ENCODE results near the gene CGB5.
"Not testable (repeated sequence)": the region's sequence is repeated elsewhere in the genome, so short reads cannot be mapped to it uniquely, and the experiment has no call there.

- TF ChIP-seq CTCF (IDR thresholded peaks at IDR 0.05 in 2 of 3, conservative IDR thresholded peaks at IDR 0.05 in 1 of 3; ENCODE audit: insufficient read depth in 2 of 3, low read depth in 1 of 3, low read length in 3 of 3); TAF1 (IDR thresholded peaks at IDR 0.05; ENCODE audit: control insufficient read depth, extremely low read depth, insufficient read depth, low read length, severe bottlenecking); ZFP1 (CRISPR knock-in tag; IDR thresholded peaks at IDR 0.05); THRAP3 (IDR thresholded peaks at IDR 0.05; ENCODE audit: borderline replicate concordance); RCOR1 (IDR thresholded peaks at IDR 0.05; ENCODE audit: borderline replicate concordance in 1 of 2, low read depth in 2 of 2, low read length in 2 of 2); RBM39 (optimal IDR thresholded peaks at IDR 0.05; ENCODE audit: low read depth, low read length); HDAC8 (tag; IDR thresholded peaks at IDR 0.05); HBP1 (CRISPR knock-in tag; IDR thresholded peaks at IDR 0.05); ZNF76 (CRISPR knock-in tag; IDR thresholded peaks at IDR 0.05; ENCODE audit: borderline replicate concordance); BRCA1 (IDR thresholded peaks at IDR 0.05); BRCA1 (CRISPR knock-in tag; IDR thresholded peaks at IDR 0.05); POLR2A (conservative IDR thresholded peaks at IDR 0.05); NBN (IDR thresholded peaks at IDR 0.05; ENCODE audit: low read depth); BHLHE40 (IDR thresholded peaks at IDR 0.05; ENCODE audit: low read length); SMC3 (conservative IDR thresholded peaks at IDR 0.05; ENCODE audit: insufficient read depth, low read depth, low read length): not testable (repeated sequence)
Observed at GRCh38 chr19:49024233-49024632, 19.4 kb upstream of the CGB5 start, which contains the start of gene CGB3.

Measured in K562 (cell line).